BLaER1 (cell line): Measurements from ENCODE around the gene MTRFR.

ENCODE experiments used
- H3K27ac ChIP-seq: shearing (Covaris generic); formaldehyde crosslinking; 2 replicates; pipeline ENCODE4 v1.8.1; 2022
- H3K27me3 ChIP-seq: shearing (Covaris generic); formaldehyde crosslinking; 2 replicates; pipeline ENCODE4 v1.8.1; 2022
- H3K36me3 ChIP-seq: shearing (Covaris generic); formaldehyde crosslinking; 2 replicates; pipeline ENCODE4 v1.8.1; 2022
- H3K4me1 ChIP-seq: shearing (Covaris generic); formaldehyde crosslinking; 2 replicates; pipeline ENCODE4 v1.8.1; 2022
- H3K4me2 ChIP-seq: shearing (Covaris generic); formaldehyde crosslinking; 2 replicates; pipeline ENCODE4 v1.8.1; 2022
- H3K4me3 ChIP-seq: shearing (Covaris generic); formaldehyde crosslinking; 2 replicates; pipeline ENCODE4 v1.8.1; 2022
- H3K9ac ChIP-seq: shearing (Covaris generic); formaldehyde crosslinking; 2 replicates; pipeline ENCODE4 v1.8.1; 2022
- H3K9me3 ChIP-seq: shearing (Covaris generic); formaldehyde crosslinking; 2 replicates; pipeline ENCODE4 v1.8.1; 2022
- H4K20me1 ChIP-seq: shearing (Covaris generic); formaldehyde crosslinking; 2 replicates; pipeline ENCODE4 v1.8.1; 2022
- Cebpa-rat ChIP-seq: shearing (Covaris generic); IDR thresholded peaks from 2 replicates; pipeline ENCODE4 v1.8.1; 2022

MTRFR gene

DNA sequence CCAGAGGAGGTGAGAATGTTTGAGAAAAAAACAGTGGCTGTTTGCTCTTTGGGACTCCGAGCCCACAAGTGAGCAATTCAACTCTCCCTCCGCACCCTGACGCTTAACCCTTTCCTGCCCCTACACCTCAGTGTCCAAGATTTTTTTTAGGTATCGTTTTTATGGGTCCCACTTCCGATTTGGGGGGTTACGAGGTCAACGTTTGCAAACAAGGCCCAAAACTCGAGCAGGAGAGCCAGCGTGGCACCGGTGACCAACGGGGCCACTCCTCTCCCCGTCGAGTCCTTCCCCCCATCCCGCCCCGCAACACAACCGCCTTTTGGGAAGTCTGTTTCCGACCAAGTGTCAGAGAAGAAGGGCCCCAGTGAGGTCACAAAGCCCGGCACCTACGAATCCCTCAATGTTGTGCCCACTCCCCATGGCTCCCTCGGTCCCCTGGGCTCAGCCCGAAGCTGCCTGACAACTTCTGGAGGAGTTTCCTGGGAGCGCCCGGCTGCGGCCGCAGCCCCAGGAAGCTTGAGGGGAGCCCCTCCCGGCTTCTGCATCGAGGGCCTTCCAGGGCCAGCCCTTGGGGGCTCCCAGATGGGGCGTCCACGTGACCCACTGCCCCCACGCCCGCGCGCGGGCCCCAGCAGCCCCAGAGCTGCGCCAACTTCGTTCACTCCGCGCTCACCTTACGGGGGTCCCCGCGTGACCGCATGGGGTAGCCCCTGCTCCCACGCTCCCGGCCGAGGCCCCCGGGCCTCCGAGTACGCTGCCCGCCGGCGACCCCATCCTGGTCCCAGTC lies 37.2 kb downstream of the MTRFR start:
- Histone ChIP-seq H3K4me1 (peaks cover 44% of the 10 kb centered on the region), H3K9ac (peak overlapping the region; percentile 98), H3K36me3 (peaks cover 22% of the 10 kb centered on the region), H3K9me3 (no peaks in the 10 kb centered on the region), H3K4me2 (peak overlapping the region; percentile 100), H3K27ac (peak overlapping the region; percentile 99), H3K4me3 (peak overlapping the region; percentile 90), H4K20me1 (peaks cover 26% of the 10 kb centered on the region), H3K27me3 (no peaks in the 10 kb centered on the region)
- no peak for TF ChIP-seq Cebpa-rat

DNA sequence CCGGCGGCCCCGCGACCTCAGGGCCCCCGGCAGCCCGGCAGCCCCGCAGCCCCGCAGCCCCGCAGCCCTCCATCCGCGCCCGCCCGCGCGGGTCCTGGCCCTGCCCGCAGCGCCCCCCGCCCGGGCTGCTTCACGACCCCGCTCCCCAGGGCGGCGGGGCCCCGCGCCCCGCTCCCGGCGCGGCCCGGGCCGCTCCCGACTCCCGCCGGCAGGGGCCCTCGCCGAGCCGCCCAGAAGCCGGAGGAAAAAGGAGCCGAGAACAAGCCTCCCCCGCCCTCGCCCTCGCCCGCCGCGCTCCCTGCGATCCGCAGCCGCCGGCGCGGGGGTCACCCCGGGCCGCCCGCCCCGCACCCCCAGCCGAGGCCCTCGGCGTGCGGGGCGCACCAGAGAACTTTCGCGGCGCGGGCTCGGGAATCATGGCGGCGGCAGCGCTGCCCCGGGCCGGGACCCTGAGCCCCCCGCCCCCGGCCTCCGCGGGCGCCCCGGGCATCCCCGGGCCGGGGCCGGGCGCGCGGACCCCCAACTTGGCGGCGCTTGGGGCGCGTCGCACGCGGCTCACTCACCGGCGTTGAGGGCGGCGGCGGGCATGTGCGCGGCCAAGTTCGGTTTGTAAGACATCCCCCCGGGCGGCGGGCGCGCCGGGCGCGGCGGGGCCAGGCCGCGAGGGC lies 37.9 kb downstream of the MTRFR start:
- H3K9me3 ChIP-seq, result no peaks in the 10 kb centered on the region
- peak overlapping the region; percentile 90 for H3K4me3 ChIP-seq
- peak overlapping the region; percentile 99 for H3K27ac ChIP-seq
- H3K36me3 ChIP-seq, result peaks cover 15% of the 10 kb centered on the region
- peak overlapping the region; percentile 98 for H3K9ac ChIP-seq
- H4K20me1 ChIP-seq, result peaks cover 19% of the 10 kb centered on the region
- TF ChIP-seq Cebpa-rat, result no peak
- no peaks in the 10 kb centered on the region for H3K27me3 ChIP-seq
- H3K4me2 ChIP-seq, result peak overlapping the region; percentile 100
- H3K4me1 ChIP-seq, result peaks cover 44% of the 10 kb centered on the region

DNA sequence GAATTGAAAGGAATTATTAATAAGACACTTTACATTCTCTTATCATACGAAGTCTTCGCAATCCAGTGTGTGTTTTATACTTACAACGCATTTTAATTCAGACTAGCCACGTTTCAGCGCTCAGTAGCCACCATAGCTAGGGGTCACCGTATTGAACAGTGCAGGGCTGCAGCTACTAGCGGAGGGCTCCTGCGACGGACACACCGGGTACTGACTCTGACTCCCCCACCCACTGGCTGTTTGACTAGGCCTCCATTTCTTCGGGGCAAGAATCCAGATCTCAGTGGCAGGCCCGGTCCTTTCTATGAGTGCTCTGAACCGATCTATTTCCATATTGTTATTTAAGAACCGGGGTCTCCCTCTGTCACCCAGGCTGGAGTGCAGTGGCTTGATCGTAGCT lies 39.9 kb downstream of the MTRFR start:
- Histone ChIP-seq H3K4me3 (no peak overlapping the region), H3K27ac (no peak overlapping the region), H3K9ac (no peak overlapping the region), H3K27me3 (no peaks in the 10 kb centered on the region), H3K4me1 (peaks cover 27% of the 10 kb centered on the region), H4K20me1 (no peaks in the 10 kb centered on the region), H3K9me3 (no peaks in the 10 kb centered on the region), H3K36me3 (no peaks in the 10 kb centered on the region), H3K4me2 (no peak overlapping the region)
- no peak for TF ChIP-seq Cebpa-rat

DNA sequence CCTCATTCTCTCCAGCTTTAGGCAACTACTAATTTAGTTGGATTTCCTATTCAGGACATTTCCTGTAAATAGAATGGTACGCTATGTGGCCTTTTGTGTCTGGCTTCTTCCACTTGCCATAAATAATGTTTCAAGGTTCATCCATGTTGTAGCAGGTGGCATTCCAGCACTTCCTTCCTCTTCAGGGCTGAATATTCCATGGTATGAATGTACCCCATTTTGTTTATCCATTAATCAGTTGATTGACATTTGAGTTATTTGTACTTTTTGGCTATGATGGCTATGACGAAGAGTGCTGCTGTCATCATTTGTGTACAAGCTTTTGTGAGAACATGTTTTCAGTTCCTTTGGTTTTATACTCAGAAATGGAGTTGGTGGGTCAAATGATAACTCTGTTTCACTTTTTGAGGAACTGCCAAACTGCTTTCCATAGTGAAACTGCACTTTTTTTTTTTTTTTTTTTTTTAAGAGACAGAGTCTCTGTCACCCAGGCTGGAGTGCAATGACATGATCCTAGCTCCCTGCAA lies 44.9 kb downstream of the MTRFR start:
- Histone ChIP-seq H3K27me3 (no peaks in the 10 kb centered on the region), H3K4me3 (no peak overlapping the region), H3K27ac (no peak overlapping the region), H3K4me2 (0 out of 2 replicates have a peak overlapping the region, but pooled peaks have one; percentile 1), H3K4me1 (peaks cover 9% of the 10 kb centered on the region; the same call in 1 of the 2 replicates), H3K9ac (no peak overlapping the region), H3K9me3 (no peaks in the 10 kb centered on the region), H3K36me3 (no peaks in the 10 kb centered on the region), H4K20me1 (no peaks in the 10 kb centered on the region)
- no peak for TF ChIP-seq Cebpa-rat

DNA sequence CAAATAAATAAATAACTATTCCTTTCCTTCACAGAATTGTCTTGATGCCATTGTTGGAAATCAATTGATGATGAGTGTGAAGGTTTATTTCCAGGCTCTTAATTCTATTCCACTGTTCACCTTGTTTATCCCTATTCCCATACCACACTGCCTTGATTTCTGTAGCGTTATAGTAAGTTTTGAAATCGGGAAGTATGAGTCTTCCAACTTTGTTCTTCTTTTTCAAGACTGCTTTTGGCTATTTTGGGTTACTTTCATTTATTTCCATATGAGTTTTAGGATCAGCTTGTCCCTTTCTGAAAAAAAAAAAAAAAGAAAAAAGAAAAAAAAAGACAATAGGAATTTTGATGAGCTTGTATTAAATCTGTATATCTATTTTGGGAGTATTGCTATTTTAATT lies 47.7 kb downstream of the MTRFR start:
- H3K4me3 ChIP-seq, result no peak overlapping the region
- no peaks in the 10 kb centered on the region for H3K9me3 ChIP-seq
- TF ChIP-seq Cebpa-rat, result no peak
- H3K36me3 ChIP-seq, result no peaks in the 10 kb centered on the region
- H3K27me3 ChIP-seq, result no peaks in the 10 kb centered on the region
- no peak overlapping the region for H3K4me2 ChIP-seq
- no peaks in the 10 kb centered on the region for H4K20me1 ChIP-seq
- no peak overlapping the region for H3K9ac ChIP-seq
- no peak overlapping the region for H3K27ac ChIP-seq
- peaks cover 9% of the 10 kb centered on the region; the same call in 1 of the 2 replicates for H3K4me1 ChIP-seq

DNA sequence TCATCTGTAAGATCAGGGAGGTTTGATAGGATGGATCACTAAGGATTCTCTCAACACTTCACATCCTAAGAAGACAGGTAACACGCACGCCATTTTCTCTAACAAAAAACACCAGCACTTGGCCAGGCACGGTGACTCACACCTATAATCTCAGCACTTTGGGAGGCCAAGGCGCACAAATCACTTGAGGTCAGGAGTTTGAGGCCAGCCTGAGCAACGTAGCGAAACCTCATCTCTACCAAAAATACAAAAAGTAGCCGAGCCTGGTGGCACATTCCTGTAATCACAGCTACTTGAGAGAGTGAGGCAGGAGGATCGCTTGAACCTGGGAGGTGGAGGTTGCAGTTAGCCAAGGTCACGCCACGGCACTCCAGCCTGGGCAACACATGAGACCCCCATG lies 48.9 kb downstream of the MTRFR start:
- no peak for TF ChIP-seq Cebpa-rat
- peaks cover 9% of the 10 kb centered on the region; the same call in 1 of the 2 replicates for H3K4me1 ChIP-seq

DNA sequence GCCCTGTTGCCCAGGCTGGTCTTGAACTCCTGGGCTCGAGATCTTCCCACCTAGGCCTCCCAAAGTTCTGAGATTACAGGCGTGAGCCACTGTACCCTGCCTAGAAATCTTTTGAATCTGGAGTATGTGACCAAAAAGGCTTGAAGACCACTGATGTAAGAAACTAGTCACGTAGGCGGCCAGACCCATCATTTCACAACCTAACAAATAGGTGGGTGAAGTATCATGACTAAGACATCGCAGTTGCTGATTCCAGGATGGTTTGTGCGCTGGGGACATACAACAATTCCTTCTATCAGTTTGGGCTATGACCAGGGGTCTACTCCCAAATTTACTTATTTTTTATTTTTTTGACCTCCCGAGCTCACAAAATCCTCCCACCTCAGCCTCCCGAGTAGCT lies 50.2 kb downstream of the MTRFR start:
- no peak overlapping the region for H3K9ac ChIP-seq
- no peak overlapping the region for H3K27ac ChIP-seq
- no peak overlapping the region for H3K4me3 ChIP-seq
- H3K9me3 ChIP-seq, result no peaks in the 10 kb centered on the region
- H3K4me1 ChIP-seq, result peaks cover 3% of the 10 kb centered on the region; the same call in 1 of the 2 replicates
- H3K36me3 ChIP-seq, result no peaks in the 10 kb centered on the region
- H3K27me3 ChIP-seq, result no peaks in the 10 kb centered on the region
- no peak overlapping the region for H3K4me2 ChIP-seq
- no peak for TF ChIP-seq Cebpa-rat
- no peaks in the 10 kb centered on the region for H4K20me1 ChIP-seq

More for the DNA sequence above, 48.9 kb downstream of the MTRFR start:
- Histone ChIP-seq H3K4me2 (no peak overlapping the region), H3K36me3 (no peaks in the 10 kb centered on the region), H4K20me1 (no peaks in the 10 kb centered on the region), H3K27ac (no peak overlapping the region), H3K9me3 (no peaks in the 10 kb centered on the region), H3K9ac (no peak overlapping the region), H3K27me3 (no peaks in the 10 kb centered on the region), H3K4me3 (no peak overlapping the region)

DNA sequence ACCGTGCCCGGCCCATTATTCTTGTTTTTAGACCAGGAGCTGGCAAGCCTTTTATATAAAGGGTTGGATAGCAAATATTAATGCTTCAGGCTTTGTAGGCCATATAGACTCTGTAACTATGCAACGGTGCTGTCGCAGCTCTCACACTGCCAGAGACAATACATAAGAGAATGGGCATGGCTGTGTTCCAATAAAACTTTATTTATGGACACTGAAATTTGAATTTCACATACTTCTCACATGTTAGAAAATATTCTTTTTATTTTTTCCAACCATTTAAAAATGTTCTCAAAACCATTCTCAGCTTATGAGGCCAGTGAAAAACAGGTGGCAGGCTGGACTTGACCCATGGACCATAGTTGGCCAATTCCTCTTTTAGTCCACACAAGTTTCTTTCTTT lies 51.4 kb downstream of the MTRFR start:
- no peak for TF ChIP-seq Cebpa-rat
- Histone ChIP-seq H3K9me3 (no peaks in the 10 kb centered on the region), H3K27ac (no peak overlapping the region), H3K9ac (no peak overlapping the region), H3K4me3 (no peak overlapping the region), H3K4me1 (no peaks in the 10 kb centered on the region), H3K27me3 (no peaks in the 10 kb centered on the region), H3K4me2 (no peak overlapping the region), H4K20me1 (peaks cover 5% of the 10 kb centered on the region), H3K36me3 (peaks cover 10% of the 10 kb centered on the region)

DNA sequence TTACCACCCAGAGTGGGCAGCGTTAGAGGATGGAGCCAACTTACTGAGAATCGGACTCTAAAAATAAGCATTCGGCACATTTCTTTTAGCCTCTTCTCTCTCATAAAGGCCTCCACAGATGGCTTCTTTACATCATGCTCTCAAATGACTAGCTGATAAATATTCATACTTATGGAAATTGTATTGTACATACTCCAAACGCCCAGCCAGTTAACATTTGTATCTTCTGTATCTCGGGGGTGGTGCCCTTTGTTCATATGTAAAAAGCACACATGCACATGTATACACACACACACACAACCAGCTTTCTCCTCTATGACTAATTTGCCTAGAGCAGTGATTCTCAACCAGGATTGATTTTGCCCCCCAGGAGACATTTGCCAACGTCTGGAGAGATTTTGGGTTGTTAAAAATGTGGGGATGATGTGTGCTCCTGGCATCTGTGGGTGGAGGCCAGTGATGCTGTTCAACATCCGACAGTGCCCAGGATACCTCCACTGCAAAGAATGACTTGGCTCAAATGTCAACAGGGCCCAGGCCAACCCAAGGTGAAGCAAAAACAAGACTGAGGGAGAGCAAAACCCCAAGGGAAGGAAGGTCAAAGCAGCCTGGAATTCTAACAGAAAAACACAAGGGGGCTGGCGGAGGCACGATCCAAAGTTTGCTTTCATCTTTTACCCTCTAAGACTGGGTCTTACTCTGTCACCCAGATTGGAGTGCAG lies 53.6 kb downstream of the MTRFR start:
- H3K36me3 ChIP-seq, result peaks cover 31% of the 10 kb centered on the region
- H4K20me1 ChIP-seq, result peaks cover 10% of the 10 kb centered on the region
- no peaks in the 10 kb centered on the region for H3K27me3 ChIP-seq
- no peak overlapping the region for H3K9ac ChIP-seq
- H3K4me1 ChIP-seq, result no peaks in the 10 kb centered on the region
- H3K27ac ChIP-seq, result no peak overlapping the region
- H3K4me3 ChIP-seq, result no peak overlapping the region
- no peak overlapping the region for H3K4me2 ChIP-seq
- H3K9me3 ChIP-seq, result no peaks in the 10 kb centered on the region
- no peak for TF ChIP-seq Cebpa-rat
